A549 (cell line): ENCODE measurements around the gene PDE6G.

ENCODE experiments used
- CEBPB ChIP-seq, 2 experiments: fragments of >200 bp in 1 of 2; sonication (Bioruptor Twin) in 1 of 2; formaldehyde crosslinking in 1 of 2; IDR thresholded peaks; 2 replicates each; pipeline ENCODE4 v1.6.1; 2012 to 2016
- CTCF ChIP-seq: fragments of >200 bp; sonication (Bioruptor Twin); formaldehyde crosslinking; IDR thresholded peaks from 3 replicates; pipeline ENCODE4 v1.5.1; 2016
- GATA3 ChIP-seq: IDR thresholded peaks from 2 replicates; pipeline ENCODE4 v1.6.1; 2012; ENCODE audit warnings: borderline replicate concordance
- MAX ChIP-seq: IDR thresholded peaks from 2 replicates; pipeline ENCODE4 v1.6.1; 2012
- MYC ChIP-seq: IDR thresholded peaks from 2 replicates; pipeline ENCODE4 v1.6.1; 2012; ENCODE audit warnings: mild to moderate bottlenecking, inconsistent platforms, low read length, improper control_type of control experiment, borderline replicate concordance
- NPAS2 ChIP-seq: fragments of 250-450 bp; sonication (Bioruptor Pico); IDR thresholded peaks from 2 replicates; pipeline ENCODE4 v1.8.0; 2022; ENCODE audit warnings: mild to moderate bottlenecking, moderate library complexity, borderline replicate concordance
- PHF8 ChIP-seq: fragments of 200-600 bp; sonication (generic); IDR thresholded peaks from 2 replicates; pipeline ENCODE4 v1.6.1; 2016; ENCODE audit warnings: low read depth, mild to moderate bottlenecking, antibody characterized with exemption, moderate library complexity, borderline replicate concordance
- POLR2A ChIP-seq: IDR thresholded peaks from 2 replicates; pipeline ENCODE4 v1.6.1; 2012; ENCODE audit warnings: mild to moderate bottlenecking, low read length
- RAD21 ChIP-seq, 2 experiments: fragments of >200 bp in 1 of 2; sonication (Bioruptor Twin) in 1 of 2; formaldehyde crosslinking in 1 of 2; IDR thresholded peaks in 1 of 2; conservative IDR thresholded peaks in 1 of 2; 2 replicates in 1 of 2; 3 replicates in 1 of 2; pipeline ENCODE4 v1.6.1; 2012 to 2018; ENCODE audit warnings: inconsistent platforms in 1 of 2
- SMC3 ChIP-seq: fragments of >200 bp; sonication (Bioruptor Twin); formaldehyde crosslinking; IDR thresholded peaks from 3 replicates; pipeline ENCODE4 v1.6.1; 2018; ENCODE audit warnings: inconsistent platforms
- TP53 ChIP-seq: fragments of 250-450 bp; sonication (Bioruptor Pico); IDR thresholded peaks from 2 replicates; pipeline ENCODE4 v1.5.0; 2021; ENCODE audit warnings: mild to moderate bottlenecking, moderate library complexity

- TF ChIP-seq CTCF (no peak), POLR2A (no peak), TP53 (CRISPR knock-in tag) (no peak), SMC3 (no peak), NPAS2 (CRISPR knock-in tag) (no peak), MAX (no peak), GATA3 (no peak), RAD21 (conservative IDR thresholded peaks at IDR 0.05 in 1 of 2, IDR thresholded peaks at IDR 0.05 in 1 of 2) (no peak), MYC (no peak), CEBPB (IDR thresholded peaks at IDR 0.05) (no peak), PHF8 (no peak)
These were observed 3.2 kb downstream of the PDE6G start for GRCh38 chr17:81652906-81653771.
